SK-N-SH (cell line): ENCODE data around the gene LONP2. TPM values are rescaled to one million over a fixed set of nuclear protein-coding genes. Genes with fewer than 3 reads are reported as not detected.

Experiments used
- CTCF ChIA-PET: fragments of 300-600, 350-600 bp; formaldehyde crosslinking; extraction: SDS; loops from one replicate; lab custom pipeline; 2021; lab: Yijun Ruan, JAX
- POLR2A ChIA-PET: fragments of 350-600 bp; sonication (Branson Sonifier 250); formaldehyde crosslinking; extraction: SDS; loops from one replicate; lab custom pipeline; 2020; ENCODE audit warnings: antibody characterized with exemption, inconsistent platforms; lab: Yijun Ruan, JAX
- DNase-seq: peaks from one replicate; pipeline ENCODE4 v3.0.0; 2012
- H2AFZ ChIP-seq: fragments of 200-600 bp; sonication (generic); 2 replicates; pipeline ENCODE4 v1.8.1; 2016; ENCODE audit warnings: antibody characterized with exemption, mild to moderate bottlenecking, low read depth
- H3F3A ChIP-seq: fragments of 200-600 bp; sonication (generic); replicated peaks from 2 replicates; pipeline ENCODE3; 2016; ENCODE audit warnings: antibody characterized with exemption, mild to moderate bottlenecking; ENCODE audit not compliant: insufficient read depth
- H3K27ac ChIP-seq, 2 experiments: fragments of 200-500 bp in 1 of 2; fragments of 200-600 bp in 1 of 2; sonication (Bioruptor generic) in 1 of 2; sonication (generic), shearing (Covaris generic) in 1 of 2; 2 replicates each; pipeline versions ENCODE4 v1.5.1 to v1.6.1; 2014 to 2016; ENCODE audit warnings: low read depth in 2 of 2, inconsistent platforms in 1 of 2, low read length in 1 of 2, mild to moderate bottlenecking in 1 of 2, mixed read lengths in 1 of 2
- H3K27me3 ChIP-seq: fragments of 200-600 bp; sonication (generic), shearing (Covaris generic); 2 replicates; pipeline ENCODE4 v1.6.1; 2016; ENCODE audit warnings: mixed run types; ENCODE audit not compliant: insufficient read depth
- H3K36me3 ChIP-seq, 2 experiments: fragments of 200-500 bp in 1 of 2; fragments of 200-600 bp in 1 of 2; sonication (Bioruptor generic) in 1 of 2; sonication (generic) in 1 of 2; replicated peaks in 1 of 2; 2 replicates each; pipeline versions ENCODE3 to v1.5.1; 2014 to 2016; ENCODE audit warnings: low read length in 1 of 2, mild to moderate bottlenecking in 1 of 2; ENCODE audit not compliant: insufficient read depth in 2 of 2, control insufficient read depth in 1 of 2
- H3K4me1 ChIP-seq, 2 experiments: fragments of 200-500 bp in 1 of 2; fragments of 200-600 bp in 1 of 2; sonication (Bioruptor generic) in 1 of 2; sonication (generic), shearing (Covaris generic) in 1 of 2; 2 replicates each; pipeline versions ENCODE4 v1.5.1 to v1.6.1; 2014 to 2016; ENCODE audit warnings: low read depth in 1 of 2, low read length in 1 of 2, mixed run types in 1 of 2; ENCODE audit not compliant: insufficient read depth in 2 of 2, control insufficient read depth in 1 of 2
- H3K4me2 ChIP-seq: fragments of 200-600 bp; sonication (generic), shearing (Covaris generic); 2 replicates; pipeline ENCODE4 v1.6.1; 2017; ENCODE audit warnings: mixed run types
- H3K4me3 ChIP-seq, 2 experiments: fragments of 200-500 bp in 1 of 2; fragments of 200-600 bp in 1 of 2; sonication (Bioruptor generic) in 1 of 2; sonication (generic), shearing (Covaris generic) in 1 of 2; 2 replicates each; pipeline versions ENCODE4 v1.5.1 to v1.8.1; 2014 to 2016; ENCODE audit warnings: low read depth in 2 of 2, inconsistent platforms in 1 of 2, low read length in 1 of 2, mild to moderate bottlenecking in 1 of 2, mixed read lengths in 1 of 2, moderate library complexity in 1 of 2
- H3K79me2 ChIP-seq: fragments of 200-600 bp; sonication (generic); 2 replicates; pipeline ENCODE4 v1.8.1; 2017; ENCODE audit warnings: mild to moderate bottlenecking; ENCODE audit not compliant: insufficient read depth
- H3K9ac ChIP-seq: fragments of 200-600 bp; sonication (generic); 2 replicates; pipeline ENCODE4 v1.6.1; 2017; ENCODE audit warnings: mixed run types
- H3K9me2 ChIP-seq: fragments of 200-600 bp; sonication (generic); 2 replicates; pipeline ENCODE4 v1.6.1; 2017; ENCODE audit warnings: mixed run types
- H3K9me3 ChIP-seq: fragments of 200-600 bp; sonication (generic); 2 replicates; pipeline ENCODE4 v1.6.1; 2017; ENCODE audit warnings: mixed run types, mild to moderate bottlenecking, moderate library complexity
- H4K20me1 ChIP-seq: fragments of 200-600 bp; sonication (generic); 2 replicates; pipeline ENCODE4 v1.6.1; 2017; ENCODE audit warnings: mild to moderate bottlenecking, mixed run types; ENCODE audit not compliant: insufficient read depth
- GATA2 ChIP-seq: sonication (generic); formaldehyde crosslinking; IDR thresholded peaks from 2 replicates; pipeline ENCODE4 v1.5.0; 2020; ENCODE audit warnings: mild to moderate bottlenecking, missing genetic modification reagents
- POLR2AphosphoS5 ChIP-seq: IDR thresholded peaks from 2 replicates; pipeline ENCODE4 v1.6.1; 2012; ENCODE audit warnings: low read depth, low read length
- RFX5 ChIP-seq: IDR thresholded peaks from 2 replicates; pipeline ENCODE4 v1.6.1; 2012; ENCODE audit warnings: mild to moderate bottlenecking, improper control_type of control experiment, low read length
- RXRA ChIP-seq: IDR thresholded peaks from 2 replicates; pipeline ENCODE4 v1.4.0; 2012; ENCODE audit warnings: low read depth, mild to moderate bottlenecking, borderline replicate concordance
- TCF12 ChIP-seq: IDR thresholded peaks from 2 replicates; pipeline ENCODE4 v1.4.0; 2012
- WGBS: methylation state at CpG from one replicate; pipeline ENCODE4 v1.1.6; 2017; ENCODE audit warnings: low lambda C conversion rate; 5-methylcytosine and 5-hydroxymethylcytosine counted together
- polyA plus RNA-seq, 3 experiments: library from polyadenylated mRNA; depleted of rRNA; stranded (reverse); fragments of >200 nt; gene quantifications; 2 replicates each; pipeline ENCODE4 v1.2.3, GENCODE V29; 2012
- TF ChIP-seq, protein P1 (sequence below): IDR thresholded peaks from 2 replicates; pipeline ENCODE4; 2012
- TF ChIP-seq, protein P2 (sequence below): IDR thresholded peaks from 2 replicates; pipeline ENCODE4 v1.4.0; 2012; ENCODE audit warnings: low read depth, borderline replicate concordance
- TF ChIP-seq, protein P3 (sequence below): fragments of 200-600 bp; sonication (generic); IDR thresholded peaks from 2 replicates; pipeline ENCODE4 v1.6.1; 2017; ENCODE audit warnings: antibody characterized with exemption, mild to moderate bottlenecking, moderate library complexity

The LONP2 gene
- polyA plus RNA-seq, 1 of the 3 experiments (the other 2 are of a cell fraction) = 22.4 TPM

DNA sequence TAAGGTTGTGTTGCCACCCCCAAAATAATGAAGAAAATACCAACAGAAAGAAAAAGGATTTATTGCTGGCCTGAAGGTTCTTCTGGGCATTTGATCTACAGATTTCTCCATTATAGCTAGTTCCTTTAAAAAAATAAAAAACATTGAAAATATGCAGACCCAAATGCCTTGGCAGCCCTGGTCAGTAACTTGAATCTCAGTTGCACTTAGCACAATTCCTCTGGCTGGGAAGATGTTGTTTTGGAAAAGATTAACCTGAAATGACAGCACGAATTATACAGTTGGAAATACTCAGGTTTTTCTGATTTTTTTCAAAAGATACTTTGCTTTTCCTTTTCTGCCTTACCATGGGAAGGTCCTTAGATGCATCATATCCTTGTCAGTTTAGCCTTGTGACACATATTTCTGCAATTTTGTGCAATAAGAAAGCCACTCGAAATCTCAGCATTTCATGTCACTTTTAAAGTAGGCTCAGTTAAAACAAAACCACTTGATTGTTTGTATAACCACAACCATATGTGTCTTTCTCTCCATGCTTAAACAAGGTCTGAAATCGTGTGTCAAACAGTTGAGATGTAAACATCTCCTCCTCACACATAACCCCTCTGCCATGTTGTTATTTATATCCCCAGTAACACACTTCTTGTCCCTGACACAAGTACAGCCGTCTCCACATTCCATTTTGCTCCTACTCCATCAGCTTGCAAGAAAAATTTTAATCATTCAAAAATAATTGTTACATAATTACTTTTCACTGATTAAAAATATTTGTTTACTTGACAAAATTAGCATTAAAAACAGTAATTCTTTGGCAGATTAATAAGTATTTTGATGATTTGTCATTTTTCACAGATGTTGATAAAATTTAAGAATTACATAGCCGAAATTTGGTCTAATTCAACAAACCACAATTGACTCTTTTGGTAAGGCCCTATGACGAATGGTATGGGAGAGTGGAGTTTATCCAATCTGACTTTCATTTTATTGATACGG is 80.0 kb downstream of the LONP2 start:
- Histone ChIP-seq H3K4me1 (no peaks in the 10 kb centered on the region), H3K4me3 (no peak overlapping the region), H4K20me1 (no peaks in the 10 kb centered on the region), H3K79me2 (no peaks in the 10 kb centered on the region), H3K36me3 (peaks cover 7 to 33% of the 10 kb centered on the region in 2 experiments), H3K9ac (no peak overlapping the region), H3K9me3 (no peaks in the 10 kb centered on the region), H3K27ac (peak overlapping the region in 1 of 2 experiments; percentile 41; a peak in 1 of 4 replicates), H3K27me3 (no peaks in the 10 kb centered on the region), H3F3A (no peaks in the 10 kb centered on the region), H2AFZ (no peak overlapping the region), H3K4me2 (no peak overlapping the region), H3K9me2 (no peaks in the 10 kb centered on the region)
- ChIA-PET CTCF (interaction anchor here (0.6 to 2.2 kb wide), 2 partner anchors 299 to 306 kb away, joined by 3 to 6 read pairs; no protein-coding TSS in a partner anchor), POLR2A (no interaction called here)
- peak; percentile 24; the same call in 1 of the 2 replicates for TF ChIP-seq TCF12
- TF ChIP-seq POLR2AphosphoS5 = no peak
- TF ChIP-seq, protein P1, sequence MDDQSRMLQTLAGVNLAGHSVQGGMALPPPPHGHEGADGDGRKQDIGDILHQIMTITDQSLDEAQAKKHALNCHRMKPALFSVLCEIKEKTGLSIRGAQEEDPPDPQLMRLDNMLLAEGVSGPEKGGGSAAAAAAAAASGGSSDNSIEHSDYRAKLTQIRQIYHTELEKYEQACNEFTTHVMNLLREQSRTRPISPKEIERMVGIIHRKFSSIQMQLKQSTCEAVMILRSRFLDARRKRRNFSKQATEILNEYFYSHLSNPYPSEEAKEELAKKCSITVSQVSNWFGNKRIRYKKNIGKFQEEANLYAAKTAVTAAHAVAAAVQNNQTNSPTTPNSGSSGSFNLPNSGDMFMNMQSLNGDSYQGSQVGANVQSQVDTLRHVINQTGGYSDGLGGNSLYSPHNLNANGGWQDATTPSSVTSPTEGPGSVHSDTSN = 0 out of 2 replicates have a peak, but pooled peaks have one; percentile 20
- no peak for DNase-seq
- WGBS = 73% methylated on average over 7 of the region's 7 CpGs

DNA sequence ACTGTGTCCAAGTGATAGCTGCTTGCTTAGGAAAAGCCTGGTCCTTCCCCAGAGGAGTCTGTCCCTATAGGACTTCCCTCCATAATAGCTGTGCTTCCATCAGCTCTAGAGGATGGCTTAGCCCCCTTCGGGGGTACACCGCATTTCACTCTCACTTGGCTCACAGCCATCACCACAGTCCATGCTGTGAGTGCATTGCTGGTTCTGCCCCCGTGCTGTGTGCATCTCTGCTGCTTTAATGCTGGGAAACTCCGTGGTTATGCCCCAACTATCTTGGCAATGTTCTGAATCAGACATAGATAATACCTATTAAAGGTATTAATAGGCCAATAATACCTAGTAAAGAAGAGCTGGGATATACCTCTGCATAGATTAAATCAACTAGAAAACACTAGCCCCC is 82.8 kb downstream of the LONP2 start:
- TF ChIP-seq, protein P2, sequence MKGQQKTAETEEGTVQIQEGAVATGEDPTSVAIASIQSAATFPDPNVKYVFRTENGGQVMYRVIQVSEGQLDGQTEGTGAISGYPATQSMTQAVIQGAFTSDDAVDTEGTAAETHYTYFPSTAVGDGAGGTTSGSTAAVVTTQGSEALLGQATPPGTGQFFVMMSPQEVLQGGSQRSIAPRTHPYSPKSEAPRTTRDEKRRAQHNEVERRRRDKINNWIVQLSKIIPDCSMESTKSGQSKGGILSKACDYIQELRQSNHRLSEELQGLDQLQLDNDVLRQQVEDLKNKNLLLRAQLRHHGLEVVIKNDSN = no peak
- no peak for TF ChIP-seq RFX5
- TF ChIP-seq, protein P3, sequence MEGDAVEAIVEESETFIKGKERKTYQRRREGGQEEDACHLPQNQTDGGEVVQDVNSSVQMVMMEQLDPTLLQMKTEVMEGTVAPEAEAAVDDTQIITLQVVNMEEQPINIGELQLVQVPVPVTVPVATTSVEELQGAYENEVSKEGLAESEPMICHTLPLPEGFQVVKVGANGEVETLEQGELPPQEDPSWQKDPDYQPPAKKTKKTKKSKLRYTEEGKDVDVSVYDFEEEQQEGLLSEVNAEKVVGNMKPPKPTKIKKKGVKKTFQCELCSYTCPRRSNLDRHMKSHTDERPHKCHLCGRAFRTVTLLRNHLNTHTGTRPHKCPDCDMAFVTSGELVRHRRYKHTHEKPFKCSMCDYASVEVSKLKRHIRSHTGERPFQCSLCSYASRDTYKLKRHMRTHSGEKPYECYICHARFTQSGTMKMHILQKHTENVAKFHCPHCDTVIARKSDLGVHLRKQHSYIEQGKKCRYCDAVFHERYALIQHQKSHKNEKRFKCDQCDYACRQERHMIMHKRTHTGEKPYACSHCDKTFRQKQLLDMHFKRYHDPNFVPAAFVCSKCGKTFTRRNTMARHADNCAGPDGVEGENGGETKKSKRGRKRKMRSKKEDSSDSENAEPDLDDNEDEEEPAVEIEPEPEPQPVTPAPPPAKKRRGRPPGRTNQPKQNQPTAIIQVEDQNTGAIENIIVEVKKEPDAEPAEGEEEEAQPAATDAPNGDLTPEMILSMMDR = no peak
- no peak for TF ChIP-seq GATA2
- TF ChIP-seq RXRA = no peak
- no peak overlapping the region for H3K9ac ChIP-seq
- no peak for DNase-seq
- WGBS = 81% methylated on average over 4 of the region's 4 CpGs
- no peaks in the 10 kb centered on the region for H4K20me1 ChIP-seq
- H3K27ac ChIP-seq = no peak overlapping the region
- CTCF ChIA-PET = interaction anchor here (0.9 to 1.2 kb wide), 2 partner anchors 16 to 296 kb away, joined by 3 to 4 read pairs; no protein-coding TSS in a partner anchor
- H3K36me3 ChIP-seq = peaks cover 7 to 19% of the 10 kb centered on the region in 2 experiments
- H3K4me3 ChIP-seq = no peak overlapping the region
- no peaks in the 10 kb centered on the region for H3K9me2 ChIP-seq
- no peak overlapping the region for H3K4me2 ChIP-seq
- no peaks in the 10 kb centered on the region for H3K79me2 ChIP-seq
- no peaks in the 10 kb centered on the region for H3K9me3 ChIP-seq
- H3K4me1 ChIP-seq = no peaks in the 10 kb centered on the region
- no peaks in the 10 kb centered on the region for H3F3A ChIP-seq
- no peak overlapping the region for H2AFZ ChIP-seq
- POLR2A ChIA-PET = no interaction called here
- H3K27me3 ChIP-seq = no peaks in the 10 kb centered on the region
